Activated CD8-positive, alpha-beta T cell treated with anti-CD3 and anti-CD28 coated beads, Interleukin-2, amount 10 ng/mL, durations not matched to agents 7 days and 5 days (primary cell): ENCODE measurements around the gene ASTN1. TPM values are rescaled to one million over a fixed set of nuclear protein-coding genes. Genes with fewer than 3 reads are reported as not detected.

Experiments used
- ATAC-seq: fragments of 150-1000 bp; cut with Tn5 transposase; one replicate; pipeline ENCODE4 v1.10.0; 2021; ENCODE audit warnings: moderate library complexity
- CTCF ChIA-PET: fragments of 350-600 bp; sonication (Branson Sonifier 250); formaldehyde crosslinking; loops from one replicate; lab custom pipeline; 2021; ENCODE audit warnings: antibody characterized with exemption; lab: Charles Lee
- POLR2A ChIA-PET: fragments of 350-600 bp; sonication (Branson Sonifier 250); formaldehyde crosslinking; loops from one replicate; lab custom pipeline; 2021; ENCODE audit warnings: antibody characterized with exemption; lab: Charles Lee
- DNase-seq: peaks from one replicate; pipeline ENCODE4 v3.0.0-alpha.2; 2020
- H3K27ac Mint-ChIP-seq: one replicate; pipeline ENCODE4 v1.8.0; 2021; ENCODE audit warnings: mild to moderate bottlenecking, mixed read lengths
- H3K27me3 Mint-ChIP-seq: one replicate; pipeline ENCODE4 v1.8.0; 2021; ENCODE audit warnings: low read depth, mixed read lengths
- H3K36me3 Mint-ChIP-seq: one replicate; pipeline ENCODE4 v1.8.0; 2021; ENCODE audit warnings: low read depth, mixed read lengths
- H3K4me1 Mint-ChIP-seq: one replicate; pipeline ENCODE4 v1.8.0; 2021; ENCODE audit warnings: low read depth, mixed read lengths
- H3K4me3 Mint-ChIP-seq: one replicate; pipeline ENCODE4 v1.8.0; 2021; ENCODE audit warnings: mild to moderate bottlenecking, mixed read lengths
- H3K9me3 Mint-ChIP-seq: one replicate; pipeline ENCODE4 v1.8.0; 2022; ENCODE audit warnings: mixed read lengths; ENCODE audit not compliant: insufficient read depth
- total RNA-seq, 2 experiments: library from RNA; stranded (reverse); gene quantifications; one replicate each; pipeline ENCODE4 v1.2.3, GENCODE V29; 2021

Gene ASTN1
- total RNA-seq, 2 experiments from 2014 or later = not detected

GRCh38 chr1:177048314-177049069 is 116.0 kb downstream of the ASTN1 start:
- DNase-seq = no peak
- no peaks in the 10 kb centered on the region for H3K9me3 Mint-ChIP-seq
- no peaks in the 10 kb centered on the region for H3K27me3 Mint-ChIP-seq
- no peak overlapping the region for H3K27ac Mint-ChIP-seq
- no peak for ATAC-seq
- H3K36me3 Mint-ChIP-seq = no peaks in the 10 kb centered on the region
- POLR2A ChIA-PET = no interaction called here
- H3K4me1 Mint-ChIP-seq = no peaks in the 10 kb centered on the region
- H3K4me3 Mint-ChIP-seq = no peak overlapping the region
- CTCF ChIA-PET = no interaction called here

- H3K4me1 Mint-ChIP-seq = no peaks in the 10 kb centered on the region
- POLR2A ChIA-PET = no interaction called here
Observed at GRCh38 chr1:177045151-177045550, 119.4 kb downstream of the ASTN1 start.

GRCh38 chr1:177044390-177044789 is 120.1 kb downstream of the ASTN1 start:
- CTCF ChIA-PET = no interaction called here
- no peak for DNase-seq
- Mint-ChIP-seq H3K4me3 (no peak overlapping the region), H3K9me3 (no peaks in the 10 kb centered on the region), H3K27me3 (no peaks in the 10 kb centered on the region), H3K36me3 (no peaks in the 10 kb centered on the region), H3K27ac (no peak overlapping the region), H3K4me1 (no peaks in the 10 kb centered on the region)
- ATAC-seq = no peak
- POLR2A ChIA-PET = no interaction called here

More at GRCh38 chr1:177045151-177045550, 119.4 kb downstream of the ASTN1 start:
- CTCF ChIA-PET = no interaction called here
- no peaks in the 10 kb centered on the region for H3K36me3 Mint-ChIP-seq
- no peak overlapping the region for H3K4me3 Mint-ChIP-seq
- DNase-seq (no peak), ATAC-seq (no peak)
- no peaks in the 10 kb centered on the region for H3K27me3 Mint-ChIP-seq
- no peak overlapping the region for H3K27ac Mint-ChIP-seq
- H3K9me3 Mint-ChIP-seq = no peaks in the 10 kb centered on the region

DNA sequence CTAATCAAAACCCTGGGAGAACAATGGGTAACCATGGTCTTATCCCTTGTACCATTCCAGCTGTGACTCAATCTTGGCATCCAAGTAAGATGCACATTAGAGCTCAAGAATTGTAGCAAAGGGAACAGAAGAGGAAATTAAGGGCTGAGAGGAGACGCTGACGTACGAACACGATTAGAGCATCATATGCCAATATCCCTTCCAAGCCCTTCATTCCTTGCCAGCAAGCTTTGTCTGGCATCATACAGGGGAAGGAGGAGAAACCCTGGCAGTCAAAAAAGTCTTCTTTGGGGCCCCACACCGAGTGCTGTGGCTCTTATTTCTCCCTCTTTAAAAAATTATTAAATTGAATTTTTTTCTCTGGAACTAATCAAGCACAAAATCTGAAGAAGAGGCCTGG is 120.9 kb downstream of the ASTN1 start:
- POLR2A ChIA-PET = no interaction called here
- Mint-ChIP-seq H3K9me3 (no peaks in the 10 kb centered on the region), H3K4me1 (no peaks in the 10 kb centered on the region), H3K27me3 (no peaks in the 10 kb centered on the region), H3K27ac (no peak overlapping the region), H3K4me3 (no peak overlapping the region), H3K36me3 (no peaks in the 10 kb centered on the region)
- CTCF ChIA-PET = no interaction called here
- ATAC-seq = no peak
- DNase-seq = no peak

GRCh38 chr1:177035586-177035985 is 128.9 kb downstream of the ASTN1 start:
- DNase-seq = no peak
- no peaks in the 10 kb centered on the region for H3K9me3 Mint-ChIP-seq
- no peak overlapping the region for H3K4me3 Mint-ChIP-seq
- no peak for ATAC-seq
- no peak overlapping the region for H3K27ac Mint-ChIP-seq
- ChIA-PET POLR2A (no interaction called here), CTCF (no interaction called here)
- no peaks in the 10 kb centered on the region for H3K27me3 Mint-ChIP-seq
- no peaks in the 10 kb centered on the region for H3K36me3 Mint-ChIP-seq
- H3K4me1 Mint-ChIP-seq = no peaks in the 10 kb centered on the region

GRCh38 chr1:177033628-177034027 is 130.9 kb downstream of the ASTN1 start:
- H3K36me3 Mint-ChIP-seq = no peaks in the 10 kb centered on the region
- H3K4me1 Mint-ChIP-seq = no peaks in the 10 kb centered on the region
- H3K27ac Mint-ChIP-seq = no peak overlapping the region
- DNase-seq (no peak), ATAC-seq (no peak)
- no peak overlapping the region for H3K4me3 Mint-ChIP-seq
- no peaks in the 10 kb centered on the region for H3K27me3 Mint-ChIP-seq
- H3K9me3 Mint-ChIP-seq = no peaks in the 10 kb centered on the region
- POLR2A ChIA-PET = no interaction called here
- CTCF ChIA-PET = no interaction called here

DNA sequence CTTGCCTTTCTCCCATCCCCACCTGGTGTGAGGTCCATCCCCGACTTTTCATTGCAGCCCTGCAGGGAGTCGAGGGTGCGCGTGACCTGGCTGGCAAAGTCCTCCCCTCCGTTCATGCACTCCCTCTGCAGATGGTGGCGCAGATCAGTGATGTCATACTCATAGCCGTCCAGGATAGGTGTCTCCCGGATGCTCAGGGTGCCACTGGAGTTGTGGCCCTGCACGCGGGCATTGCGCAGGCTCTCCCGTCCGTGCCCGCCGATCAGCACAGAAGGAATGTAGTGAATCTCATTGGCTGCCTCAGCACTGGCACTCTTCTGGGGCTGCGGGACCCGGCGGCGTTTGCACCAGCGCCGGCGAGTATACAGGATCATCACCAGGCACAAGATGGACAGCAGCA is 132.1 kb downstream of the ASTN1 start:
- H3K27me3 Mint-ChIP-seq = no peaks in the 10 kb centered on the region
- H3K9me3 Mint-ChIP-seq = no peaks in the 10 kb centered on the region
- H3K36me3 Mint-ChIP-seq = no peaks in the 10 kb centered on the region
- CTCF ChIA-PET = no interaction called here
- no peaks in the 10 kb centered on the region for H3K4me1 Mint-ChIP-seq
- ATAC-seq = no peak
- H3K4me3 Mint-ChIP-seq = no peak overlapping the region
- no peak for DNase-seq
- no peak overlapping the region for H3K27ac Mint-ChIP-seq
- POLR2A ChIA-PET = no interaction called here

DNA sequence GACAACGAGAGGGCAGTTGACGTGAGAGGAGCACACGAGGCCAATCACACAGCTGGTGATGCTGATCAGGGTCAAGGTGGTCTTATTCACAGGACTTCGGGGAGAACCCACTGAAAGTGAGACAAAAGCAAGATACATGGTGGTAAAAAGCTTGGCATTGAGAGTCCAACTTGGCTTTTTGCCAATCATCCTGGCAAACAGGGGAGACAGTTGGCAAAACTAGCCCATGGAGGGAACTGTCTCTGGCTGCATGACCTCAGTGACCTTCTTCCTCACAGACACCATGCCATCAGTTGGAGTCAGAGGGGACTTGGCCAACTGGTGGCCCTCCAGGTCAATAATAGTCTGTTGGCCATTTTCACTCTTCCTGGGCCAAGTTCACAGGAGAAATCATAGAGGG is 139.9 kb downstream of the ASTN1 start:
- CTCF ChIA-PET = no interaction called here
- Mint-ChIP-seq H3K27me3 (no peaks in the 10 kb centered on the region), H3K4me1 (no peaks in the 10 kb centered on the region), H3K9me3 (no peaks in the 10 kb centered on the region), H3K4me3 (no peak overlapping the region), H3K36me3 (no peaks in the 10 kb centered on the region), H3K27ac (no peak overlapping the region)
- POLR2A ChIA-PET = no interaction called here
- no peak for ATAC-seq
- DNase-seq = no peak

- Mint-ChIP-seq H3K9me3 (no peaks in the 10 kb centered on the region), H3K4me3 (no peak overlapping the region), H3K36me3 (no peaks in the 10 kb centered on the region), H3K27me3 (no peaks in the 10 kb centered on the region), H3K27ac (no peak overlapping the region), H3K4me1 (no peaks in the 10 kb centered on the region)
- POLR2A ChIA-PET = no interaction called here
- ATAC-seq (no peak), DNase-seq (no peak)
- CTCF ChIA-PET = no interaction called here
Observed at GRCh38 chr1:177023726-177024125, 140.8 kb downstream of the ASTN1 start.

DNA sequence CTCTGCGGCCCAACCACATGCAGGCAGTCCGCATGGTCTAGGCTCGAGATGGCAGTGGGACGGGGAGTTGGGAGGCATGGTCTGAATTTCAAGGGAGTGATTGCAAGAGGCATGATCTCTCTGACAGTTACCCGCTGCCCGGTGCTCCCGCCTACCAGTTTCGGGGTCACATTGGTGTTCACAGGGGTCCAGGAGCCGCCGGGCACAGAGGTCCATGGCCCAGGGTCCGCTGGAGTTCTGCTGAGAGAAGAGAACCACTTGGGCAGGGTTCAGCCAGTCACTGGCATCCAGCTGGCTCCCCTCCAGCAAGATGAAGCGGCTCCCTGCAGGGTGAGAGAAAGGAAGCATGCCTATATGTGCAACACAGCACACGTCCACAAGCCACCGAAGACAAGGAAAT is 141.3 kb downstream of the ASTN1 start:
- no peak for DNase-seq
- no peaks in the 10 kb centered on the region for H3K9me3 Mint-ChIP-seq
- no peaks in the 10 kb centered on the region for H3K36me3 Mint-ChIP-seq
- H3K4me3 Mint-ChIP-seq = no peak overlapping the region
- no peak for ATAC-seq
- POLR2A ChIA-PET = no interaction called here
- no peaks in the 10 kb centered on the region for H3K4me1 Mint-ChIP-seq
- no peak overlapping the region for H3K27ac Mint-ChIP-seq
- CTCF ChIA-PET = no interaction called here
- no peaks in the 10 kb centered on the region for H3K27me3 Mint-ChIP-seq

- Mint-ChIP-seq H3K4me1 (no peaks in the 10 kb centered on the region), H3K4me3 (no peak overlapping the region), H3K9me3 (no peaks in the 10 kb centered on the region), H3K36me3 (no peaks in the 10 kb centered on the region), H3K27ac (no peak overlapping the region), H3K27me3 (no peaks in the 10 kb centered on the region)
- DNase-seq (no peak), ATAC-seq (no peak)
- POLR2A ChIA-PET = no interaction called here
- CTCF ChIA-PET = no interaction called here
Observed at GRCh38 chr1:177021687-177022086, 142.8 kb downstream of the ASTN1 start.

DNA sequence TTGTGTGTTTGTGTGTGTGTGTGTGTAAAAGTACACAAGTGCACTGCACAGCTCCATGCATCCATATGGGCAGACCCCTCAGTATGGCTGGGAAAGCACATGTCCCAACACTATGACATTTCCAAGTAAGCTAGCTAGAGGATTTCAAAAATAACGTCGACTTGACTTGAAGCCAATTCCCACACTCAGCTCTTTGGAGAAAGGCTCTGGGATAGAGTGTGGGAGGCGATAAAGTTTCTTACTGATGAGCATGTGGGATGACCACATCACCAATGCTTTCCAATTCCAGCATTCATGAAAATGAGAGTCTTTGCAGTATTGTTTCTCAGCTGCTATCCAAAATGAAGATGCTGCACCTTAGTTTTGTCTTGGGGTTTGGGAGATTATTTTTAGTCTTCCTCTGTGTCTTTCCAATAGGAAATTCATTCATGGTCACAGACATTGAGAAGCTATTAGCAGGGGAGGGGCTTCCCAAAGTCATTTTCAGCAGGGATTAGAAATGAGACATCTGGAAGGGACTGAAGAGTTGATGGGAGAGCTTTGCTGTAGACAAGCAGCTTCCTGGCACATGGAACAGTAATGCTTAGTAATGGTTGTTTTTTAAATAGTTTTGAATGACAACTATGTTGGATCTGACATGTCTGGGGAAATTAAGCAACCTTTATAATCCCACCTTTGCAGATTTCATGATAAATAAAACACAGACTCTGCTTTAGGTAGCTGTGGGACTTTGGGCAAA is 143.5 kb downstream of the ASTN1 start:
- no peak overlapping the region for H3K27ac Mint-ChIP-seq
- H3K4me3 Mint-ChIP-seq = no peak overlapping the region
- H3K9me3 Mint-ChIP-seq = no peaks in the 10 kb centered on the region
- CTCF ChIA-PET = no interaction called here
- no peaks in the 10 kb centered on the region for H3K4me1 Mint-ChIP-seq
- DNase-seq = no peak
- H3K27me3 Mint-ChIP-seq = no peaks in the 10 kb centered on the region
- ATAC-seq = no peak
- POLR2A ChIA-PET = no interaction called here
- no peaks in the 10 kb centered on the region for H3K36me3 Mint-ChIP-seq
